NCI-H524 (cell line): ENCODE results near the gene RAB24.
"Not testable (repeated sequence)": the region's sequence is repeated elsewhere in the genome, so short reads cannot be mapped to it uniquely, and the experiment has no call there.

Experiments used
- DNase-seq, 2 experiments: peaks; one replicate each; lab custom pipeline; 2025; lab: John Stamatoyannopoulos, UW

RAB24 gene

DNA sequence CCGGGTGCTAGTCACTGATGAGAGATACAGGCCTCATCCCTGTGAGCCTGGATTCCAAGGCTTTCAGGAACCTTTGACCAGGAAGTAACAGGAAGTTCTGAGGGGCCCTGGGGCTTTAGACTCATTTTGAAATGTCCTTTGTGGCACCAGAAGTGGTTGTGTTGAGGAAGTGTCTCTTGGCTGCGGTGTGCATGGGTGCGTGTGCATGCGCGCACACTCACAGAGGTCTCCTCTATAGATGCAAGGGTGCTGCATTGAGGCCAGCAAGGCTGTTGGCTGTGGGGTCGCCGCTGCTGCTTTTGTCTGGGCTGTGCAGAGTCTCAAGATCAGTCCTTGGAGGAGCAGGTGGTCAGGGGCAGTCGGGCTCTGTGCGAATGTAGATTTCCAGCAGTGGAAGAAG, 7.6 kb downstream of the RAB24 start:
- no peak for DNase-seq

GRCh38 chr5:177294632-177295031, 8.9 kb downstream of the RAB24 start:
- DNase-seq, result no peak

DNA sequence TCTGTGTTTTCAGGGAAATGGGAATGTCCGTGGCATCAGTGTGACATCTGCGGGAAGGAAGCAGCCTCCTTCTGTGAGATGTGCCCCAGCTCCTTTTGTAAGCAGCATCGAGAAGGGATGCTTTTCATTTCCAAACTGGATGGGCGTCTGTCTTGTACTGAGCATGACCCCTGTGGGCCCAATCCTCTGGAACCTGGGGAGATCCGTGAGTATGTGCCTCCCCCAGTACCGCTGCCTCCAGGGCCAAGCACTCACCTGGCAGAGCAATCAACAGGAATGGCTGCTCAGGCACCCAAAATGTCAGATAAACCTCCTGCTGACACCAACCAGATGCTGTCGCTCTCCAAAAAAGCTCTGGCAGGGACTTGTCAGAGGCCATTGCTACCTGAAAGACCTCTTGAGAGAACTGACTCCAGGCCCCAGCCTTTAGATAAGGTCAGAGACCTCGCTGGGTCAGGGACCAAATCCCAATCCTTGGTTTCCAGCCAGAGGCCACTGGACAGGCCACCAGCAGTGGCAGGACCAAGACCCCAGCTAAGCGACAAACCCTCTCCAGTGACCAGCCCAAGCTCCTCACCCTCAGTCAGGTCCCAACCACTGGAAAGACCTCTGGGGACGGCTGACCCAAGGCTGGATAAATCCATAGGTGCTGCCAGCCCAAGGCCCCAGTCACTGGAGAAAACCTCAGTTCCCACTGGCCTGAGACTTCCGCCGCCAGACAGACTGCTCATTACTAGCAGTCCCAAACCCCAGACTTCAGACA, 9.5 kb downstream of the RAB24 start:
- DNase-seq, result no peak

DNA sequence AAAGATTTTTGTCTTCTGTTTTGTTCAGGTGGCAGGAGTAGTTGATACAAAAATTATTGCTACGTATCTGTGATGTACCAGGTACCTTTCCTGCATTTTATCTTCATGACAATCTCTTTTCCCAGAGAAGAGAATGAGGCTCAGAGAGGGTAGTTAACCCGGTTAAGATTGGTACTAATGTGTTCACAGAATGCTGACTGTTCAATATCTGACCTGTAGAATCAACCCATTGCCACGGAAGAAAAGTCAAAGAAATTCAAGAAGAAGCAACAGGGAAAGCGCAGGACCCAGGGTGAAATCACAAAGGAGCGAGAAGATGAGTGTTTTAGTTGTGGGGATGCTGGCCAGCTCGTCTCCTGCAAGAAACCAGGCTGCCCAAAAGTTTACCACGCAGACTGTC, 11.8 kb downstream of the RAB24 start:
- DNase-seq, result no peak

GRCh38 chr5:177290816-177291596, 12.5 kb downstream of the RAB24 start:
- no peak for DNase-seq

DNA sequence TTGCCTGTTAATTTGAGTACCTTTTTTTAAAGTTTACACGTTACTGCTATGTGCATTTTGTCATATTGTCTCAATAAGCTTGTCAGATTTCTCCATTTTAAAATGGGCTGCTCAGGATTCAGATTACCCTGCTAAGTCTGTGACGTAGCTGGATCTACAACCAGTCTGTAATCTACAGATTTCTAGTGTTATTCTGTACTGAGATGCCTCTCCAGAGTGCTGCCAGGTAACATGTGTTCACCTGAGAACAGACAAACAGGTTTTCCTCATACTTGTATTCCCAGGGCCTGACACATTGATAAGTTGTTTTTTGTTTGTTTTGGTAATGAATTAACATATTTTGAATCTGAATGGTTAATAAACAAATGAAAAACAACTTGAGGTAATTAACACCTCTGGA, 15.3 kb downstream of the RAB24 start:
- no peak for DNase-seq

- DNase-seq, result no peak
Measured at GRCh38 chr5:177276886-177277285, 26.6 kb downstream of the RAB24 start.

- DNase-seq, result no peak
Measured at GRCh38 chr5:177275883-177276282, 27.6 kb downstream of the RAB24 start.

DNA sequence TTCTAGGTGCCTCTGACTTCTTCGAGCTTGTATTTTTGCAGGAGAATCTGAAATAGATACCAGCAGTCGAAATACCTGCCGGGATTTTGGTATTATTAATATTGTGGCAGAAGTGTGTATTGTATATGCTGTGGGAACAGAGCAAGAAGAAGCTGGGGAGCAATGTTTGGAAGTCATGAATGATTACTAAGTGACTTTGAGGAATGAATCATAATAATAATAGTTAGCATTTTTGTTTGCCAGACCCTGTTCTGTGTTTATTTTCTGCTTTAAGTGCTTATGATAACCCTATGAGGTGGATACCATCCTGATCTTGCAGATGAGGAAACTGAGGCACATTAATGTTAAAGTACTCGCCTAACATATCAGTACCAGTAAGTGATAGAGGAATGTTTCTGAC, 32.4 kb downstream of the RAB24 start:
- no peak for DNase-seq

DNA sequence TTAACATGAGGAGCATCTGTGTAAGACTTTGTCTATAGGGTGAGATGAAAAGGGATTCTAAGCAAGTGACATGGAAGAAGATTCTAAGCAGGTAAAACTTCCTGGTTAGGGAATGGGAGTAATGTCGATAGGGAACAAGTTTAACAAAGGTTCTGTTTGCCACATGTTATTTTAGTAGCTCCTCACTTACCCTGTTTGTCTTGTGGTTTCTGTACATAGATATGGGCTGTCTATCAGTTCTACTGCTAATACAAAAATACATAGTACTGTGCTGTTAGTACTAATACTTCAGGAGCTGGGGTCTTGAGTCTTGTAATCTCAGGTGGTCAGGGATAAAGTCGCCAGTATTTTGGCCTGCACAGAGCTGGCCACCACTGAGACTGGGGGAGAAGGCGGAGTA, 32.9 kb downstream of the RAB24 start:
- DNase-seq, result no peak

DNA sequence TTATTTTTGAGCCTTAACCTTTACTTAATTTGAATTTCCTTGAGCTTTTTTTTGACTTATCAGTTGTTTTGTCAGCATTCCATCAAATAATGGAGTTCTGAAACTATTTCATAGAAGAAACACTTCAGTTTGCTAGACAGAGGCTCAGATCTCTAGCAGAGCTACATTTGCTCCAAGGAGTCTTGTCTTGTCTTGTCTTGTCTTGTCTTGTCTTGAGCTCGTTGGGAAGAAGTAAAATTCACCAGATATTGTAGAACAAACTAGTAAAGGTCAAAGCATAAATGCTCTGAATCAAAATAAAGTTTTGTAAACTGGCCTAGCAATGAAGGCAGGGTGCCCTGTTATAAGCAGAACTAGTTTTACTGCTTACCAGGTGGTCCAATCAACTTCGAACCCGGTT, 33.5 kb downstream of the RAB24 start:
- no peak for DNase-seq

DNA sequence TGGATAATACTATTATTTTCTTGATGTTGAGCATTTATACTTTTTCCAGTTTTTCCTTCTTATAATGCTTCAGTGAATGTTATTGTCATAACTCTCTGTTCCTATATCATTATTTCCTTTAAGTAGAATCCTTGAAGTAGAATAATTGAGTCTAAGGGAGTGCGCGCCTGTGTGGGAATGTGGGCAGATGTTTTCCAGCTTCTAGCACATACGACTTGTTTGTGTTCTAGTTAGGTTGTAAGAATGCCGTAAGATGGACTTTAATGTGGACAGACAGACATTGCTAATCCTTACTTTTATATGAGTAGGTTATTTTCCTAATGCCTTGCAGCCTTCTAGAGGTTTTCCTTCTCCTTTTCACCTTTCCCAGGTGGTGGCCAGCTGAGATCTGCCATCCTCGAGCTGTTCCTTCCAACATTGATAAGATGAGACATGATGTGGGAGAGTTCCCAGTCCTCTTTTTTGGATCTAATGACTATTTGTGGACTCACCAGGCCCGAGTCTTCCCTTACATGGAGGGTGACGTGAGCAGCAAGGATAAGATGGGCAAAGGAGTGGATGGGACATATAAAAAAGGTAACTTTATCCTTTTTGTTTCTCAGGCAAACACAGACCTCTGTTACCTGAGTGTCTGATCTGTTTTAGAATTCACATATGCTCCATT, 34.2 kb downstream of the RAB24 start:
- DNase-seq, result no peak

DNA sequence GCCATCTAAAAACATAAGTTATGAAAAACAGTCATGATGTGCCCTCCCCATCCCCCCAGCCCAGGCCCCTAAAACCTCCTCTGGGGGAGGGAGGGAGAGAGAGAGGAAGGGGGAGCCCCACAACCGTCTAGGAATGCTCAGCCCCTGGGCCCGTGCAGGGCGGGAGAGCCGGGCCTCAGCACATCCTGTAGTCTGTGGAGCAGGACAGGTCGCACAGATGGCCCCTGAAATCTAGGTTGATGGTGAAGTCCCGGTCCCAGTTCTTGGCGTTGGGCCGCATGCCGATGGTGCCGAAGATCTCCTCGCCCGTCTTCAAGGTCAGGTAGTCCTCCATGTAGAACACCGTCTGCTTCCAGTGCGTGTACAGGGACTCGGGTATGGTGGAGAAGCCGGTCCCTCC, 38.1 kb downstream of the RAB24 start:
- DNase-seq, result no peak

DNA sequence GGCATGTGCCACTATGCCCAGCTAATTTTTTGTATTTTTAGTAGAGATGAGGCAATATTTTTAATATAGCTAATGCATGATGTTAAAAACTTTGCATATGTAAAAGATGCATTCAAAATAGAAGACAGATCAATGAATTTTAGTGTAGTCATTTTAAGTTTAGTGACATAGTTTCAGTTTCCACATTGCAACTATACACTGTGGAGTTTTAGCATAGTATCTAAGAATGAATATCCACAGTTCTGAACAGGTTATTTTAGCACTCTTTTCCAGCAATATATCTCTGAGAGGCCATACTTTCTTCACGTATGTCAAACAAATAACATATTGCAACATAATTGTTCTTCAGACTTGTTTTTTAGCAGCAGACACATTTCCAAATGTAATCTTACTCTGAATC, 39.3 kb downstream of the RAB24 start:
- DNase-seq, result no peak

DNA sequence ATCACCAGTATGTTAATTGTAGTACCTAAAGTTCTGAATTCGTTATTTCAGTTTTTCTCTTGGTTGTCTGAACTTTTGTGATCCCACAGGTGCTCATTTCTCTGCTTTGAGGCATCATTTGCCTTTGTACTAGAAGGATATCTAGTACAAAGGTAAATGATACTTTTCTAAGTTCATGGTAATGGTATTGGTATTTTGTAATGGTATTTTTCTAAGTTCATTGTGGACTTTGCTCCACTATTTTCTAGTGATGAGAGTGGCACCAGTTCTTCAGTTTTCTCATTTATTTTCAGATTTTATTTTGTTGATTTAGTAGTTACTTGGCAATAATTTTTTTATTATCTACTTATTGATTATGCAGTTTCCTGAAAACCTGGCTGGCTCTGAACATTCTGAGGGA, 42.0 kb downstream of the RAB24 start:
- DNase-seq, result no peak

DNA sequence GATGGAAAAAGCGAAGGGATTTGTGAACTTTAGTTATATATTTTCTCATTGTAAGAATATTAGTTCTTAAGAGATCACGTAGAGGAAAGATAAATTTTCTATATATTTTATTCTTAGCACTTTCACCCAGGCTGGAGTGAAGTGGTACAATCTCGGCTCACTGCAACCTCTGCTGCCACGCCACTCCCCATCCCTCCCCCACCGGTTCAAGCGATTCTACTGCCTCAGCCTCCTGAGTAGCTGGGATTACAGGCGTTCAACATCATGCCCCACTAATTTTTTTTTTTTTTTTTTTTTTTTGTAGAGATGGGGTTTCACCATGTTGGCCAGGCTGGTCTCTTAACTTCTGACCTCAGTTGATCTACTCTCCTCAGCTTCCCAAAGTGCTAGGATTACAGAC, 42.6 kb downstream of the RAB24 start:
- no peak for DNase-seq

- DNase-seq, result not testable (repeated sequence)
Measured at GRCh38 chr5:177258711-177259110, 44.8 kb downstream of the RAB24 start.

- no peak for DNase-seq
Measured at GRCh38 chr5:177256296-177256695, 47.2 kb downstream of the RAB24 start.

DNA sequence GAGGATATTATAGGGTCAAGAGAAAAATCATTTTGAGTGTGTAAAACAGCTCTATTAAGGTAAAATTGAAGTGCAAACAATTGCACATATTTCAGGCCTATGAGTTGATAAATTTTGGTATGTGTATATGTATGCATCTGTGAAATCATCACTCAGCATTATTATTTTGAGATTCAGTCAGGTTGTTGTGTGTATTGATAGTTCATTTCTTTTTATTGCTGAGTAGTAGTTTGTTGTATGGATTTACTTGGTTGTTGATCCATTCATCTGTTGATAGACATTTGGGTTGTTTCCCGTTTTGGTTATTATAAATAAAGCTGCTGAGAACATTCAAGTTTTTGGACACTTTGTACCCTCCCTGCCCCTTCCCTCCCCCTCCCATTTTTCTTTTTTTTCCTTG, 50.3 kb downstream of the RAB24 start:
- no peak for DNase-seq
